ENCODE results near the gene RXRA. TPM values are rescaled to one million over a fixed set of nuclear protein-coding genes. Genes with fewer than 3 reads are reported as not detected.

The RXRA gene
- total RNA-seq, 1 experiment from 2014 or later: 29.9 TPM

DNA sequence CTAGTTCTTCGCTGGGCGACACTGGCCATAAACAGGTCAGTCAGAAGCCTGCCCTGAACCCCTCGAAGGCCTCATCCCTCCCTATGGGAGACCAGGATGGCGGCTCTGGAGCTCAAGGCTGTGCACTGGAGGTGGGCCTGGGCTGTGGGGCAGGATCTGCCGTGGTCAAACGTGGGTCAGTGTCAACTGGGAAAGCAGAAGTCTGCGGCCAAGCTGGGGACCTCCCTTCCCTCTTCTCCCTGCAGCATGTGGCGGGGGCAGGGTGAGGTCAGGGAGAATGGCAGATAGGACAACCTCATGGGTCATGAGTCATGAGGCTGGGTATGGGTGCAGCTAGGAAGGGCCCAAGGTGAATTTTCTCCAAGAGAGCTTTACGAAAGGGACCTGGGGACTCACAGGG, 132.9 kb downstream of the RXRA start:
- Histone ChIP-seq H3K18ac (ENCODE audit: insufficient read length, low read depth, low read length) (no peak overlapping the region), H4K5ac (ENCODE audit: insufficient read length, low read depth, low read length) (no peak overlapping the region), H3K27me3 (ENCODE audit: insufficient read depth, low read length) (no peaks in the 10 kb centered on the region), H3K79me1 (ENCODE audit: insufficient read depth, low read depth, low read length, poor library complexity, severe bottlenecking) (no peaks in the 10 kb centered on the region), H3K23ac (ENCODE audit: insufficient read length, low read depth, low read length) (no peak overlapping the region), H2BK120ac (ENCODE audit: low read depth, low read length, poor library complexity, severe bottlenecking) (no peak overlapping the region), H2BK5ac (ENCODE audit: insufficient read length, low read length) (no peak overlapping the region), H2BK15ac (ENCODE audit: low read depth, low read length) (no peak overlapping the region), H2BK12ac (ENCODE audit: insufficient read length, low read depth, low read length) (no peak overlapping the region), H4K91ac (ENCODE audit: insufficient read length, low read depth, low read length) (no peak overlapping the region), H4K20me1 (ENCODE audit: control insufficient read depth, insufficient read depth, insufficient read length) (no peaks in the 10 kb centered on the region), H3K14ac (ENCODE audit: insufficient read depth, low read length) (no peak overlapping the region; the same call in 1 of the 2 replicates), H3T11ph (ENCODE audit: low read length) (no peak overlapping the region), H3K79me2 (ENCODE audit: insufficient read depth, low read length) (no peaks in the 10 kb centered on the region), H3K23me2 (ENCODE audit: insufficient read length, low read depth, low read length, poor library complexity, severe bottlenecking) (no peaks in the 10 kb centered on the region), H3K4me2 (ENCODE audit: insufficient read depth, insufficient read length, low read length) (no peak overlapping the region), H3K4me1 (ENCODE audit: insufficient read depth, low read length) (no peaks in the 10 kb centered on the region), H2AK5ac (ENCODE audit: insufficient read length, low read length) (no peak overlapping the region), H4K8ac (replicated peaks; ENCODE audit: insufficient read length, low read depth, low read length) (no peak overlapping the region), H2AFZ (ENCODE audit: low read length) (no peak overlapping the region), H3K56ac (ENCODE audit: insufficient read length, low read depth, low read length) (no peak overlapping the region), H3K27ac (ENCODE audit: insufficient read length, low read depth, low read length) (no peak overlapping the region), H3K9me3 (ENCODE audit: control insufficient read depth, low read depth, low read length) (no peaks in the 10 kb centered on the region), H2BK20ac (ENCODE audit: low read depth, low read length, poor library complexity, severe bottlenecking) (no peak overlapping the region), H3K4ac (ENCODE audit: low read depth, low read length) (no peak overlapping the region), H3K9ac (ENCODE audit: extremely low read depth, insufficient read length, low read length) (no peak overlapping the region)
- Mint-ChIP-seq H3K4me3 (no peak overlapping the region), H3K36me3 (ENCODE audit: insufficient read depth in 1 of 3, low read depth in 3 of 3) (no peaks in the 10 kb centered on the region), H3K27ac (no peak overlapping the region), H3K4me1 (peaks cover 0 to 4% of the 10 kb centered on the region in 2 experiments; a peak in 2 of 4 replicates), H3K9me3 (no peaks in the 10 kb centered on the region), H3K27me3 (ENCODE audit: low read depth) (no peaks in the 10 kb centered on the region; the same call in 1 of the 2 replicates)
- no peak for DNase-seq
- WGBS (ENCODE audit: extremely low coverage, insufficient read length, low lambda C conversion rate): no CpG with 5 or more reads among the region's 9 CpGs
- TF ChIP-seq CTCF (conservative IDR thresholded peaks at IDR 0.05): no peak
